ENCODE data around the gene RBBP5. TPM values are rescaled to one million over a fixed set of nuclear protein-coding genes. Genes with fewer than 3 reads are reported as not detected.

The RBBP5 gene
- total RNA-seq, 1 experiment from 2014 or later: 19.0 TPM

DNA sequence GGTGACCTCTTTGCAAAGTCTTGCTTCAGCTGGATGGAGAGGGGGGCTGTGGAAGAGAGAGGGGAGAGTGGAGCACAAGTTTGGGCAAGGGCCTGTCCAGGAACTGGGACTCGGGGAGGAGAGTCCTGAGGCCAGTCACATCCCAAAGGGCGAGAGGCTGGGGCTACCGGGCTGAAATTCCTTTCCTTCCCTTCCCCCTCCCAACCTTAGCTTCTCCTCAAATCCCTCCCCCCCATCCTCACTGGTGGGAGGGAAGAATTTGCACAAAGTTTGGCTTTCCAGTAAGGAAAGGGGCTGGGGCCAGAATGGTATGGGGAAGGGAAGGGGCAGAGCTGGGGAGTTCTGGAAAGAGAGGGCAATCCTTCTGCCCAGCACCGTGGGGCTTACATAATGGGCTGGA, 77.9 kb downstream of the RBBP5 start:
- no peaks in the 10 kb centered on the region for H3K36me3 ChIP-seq (ENCODE audit: control insufficient read depth, insufficient read depth, low read length)
- BruUV-seq (replicated peaks): no TSS peak
- POLR2A ChIA-PET: no interaction called here
- peaks cover 1% of the 10 kb centered on the region; the same call in 1 of the 2 replicates for H3K27me3 ChIP-seq (replicated peaks; ENCODE audit: control insufficient read depth, insufficient read depth, low read length)
- peaks cover 18% of the 10 kb centered on the region for H3K27me3 Mint-ChIP-seq (ENCODE audit: insufficient read depth, unreplicated experiment)
- no peak for DNase-seq
- H3K4me3 ChIP-seq (ENCODE audit: low read depth, low read length): no peak overlapping the region
- intact Hi-C loops (cut with micrococcal nuclease; ENCODE audit: unreplicated experiment): no loop called here
- H3K27ac Mint-ChIP-seq (ENCODE audit: unreplicated experiment): no peak overlapping the region
- peaks cover 7% of the 10 kb centered on the region for H3K4me1 Mint-ChIP-seq (ENCODE audit: low read depth, unreplicated experiment)
- no peak overlapping the region for H3K4me3 Mint-ChIP-seq (ENCODE audit: unreplicated experiment)
- H3K4me1 ChIP-seq: no peaks in the 10 kb centered on the region
- H3K9me3 Mint-ChIP-seq (ENCODE audit: unreplicated experiment): no peaks in the 10 kb centered on the region
- H3K36me3 Mint-ChIP-seq (ENCODE audit: insufficient read depth, unreplicated experiment): no peaks in the 10 kb centered on the region
- CTCF ChIA-PET: no interaction called here
- TF ChIP-seq, protein P1, sequence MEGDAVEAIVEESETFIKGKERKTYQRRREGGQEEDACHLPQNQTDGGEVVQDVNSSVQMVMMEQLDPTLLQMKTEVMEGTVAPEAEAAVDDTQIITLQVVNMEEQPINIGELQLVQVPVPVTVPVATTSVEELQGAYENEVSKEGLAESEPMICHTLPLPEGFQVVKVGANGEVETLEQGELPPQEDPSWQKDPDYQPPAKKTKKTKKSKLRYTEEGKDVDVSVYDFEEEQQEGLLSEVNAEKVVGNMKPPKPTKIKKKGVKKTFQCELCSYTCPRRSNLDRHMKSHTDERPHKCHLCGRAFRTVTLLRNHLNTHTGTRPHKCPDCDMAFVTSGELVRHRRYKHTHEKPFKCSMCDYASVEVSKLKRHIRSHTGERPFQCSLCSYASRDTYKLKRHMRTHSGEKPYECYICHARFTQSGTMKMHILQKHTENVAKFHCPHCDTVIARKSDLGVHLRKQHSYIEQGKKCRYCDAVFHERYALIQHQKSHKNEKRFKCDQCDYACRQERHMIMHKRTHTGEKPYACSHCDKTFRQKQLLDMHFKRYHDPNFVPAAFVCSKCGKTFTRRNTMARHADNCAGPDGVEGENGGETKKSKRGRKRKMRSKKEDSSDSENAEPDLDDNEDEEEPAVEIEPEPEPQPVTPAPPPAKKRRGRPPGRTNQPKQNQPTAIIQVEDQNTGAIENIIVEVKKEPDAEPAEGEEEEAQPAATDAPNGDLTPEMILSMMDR (IDR thresholded peaks at IDR 0.05; ENCODE audit: insufficient read depth in 1 of 2, low read depth in 1 of 2, low read length in 1 of 2, severe bottlenecking in 1 of 2, unreplicated experiment in 1 of 2): no peak
- no peaks in the 10 kb centered on the region for H3K9me3 ChIP-seq

DNA sequence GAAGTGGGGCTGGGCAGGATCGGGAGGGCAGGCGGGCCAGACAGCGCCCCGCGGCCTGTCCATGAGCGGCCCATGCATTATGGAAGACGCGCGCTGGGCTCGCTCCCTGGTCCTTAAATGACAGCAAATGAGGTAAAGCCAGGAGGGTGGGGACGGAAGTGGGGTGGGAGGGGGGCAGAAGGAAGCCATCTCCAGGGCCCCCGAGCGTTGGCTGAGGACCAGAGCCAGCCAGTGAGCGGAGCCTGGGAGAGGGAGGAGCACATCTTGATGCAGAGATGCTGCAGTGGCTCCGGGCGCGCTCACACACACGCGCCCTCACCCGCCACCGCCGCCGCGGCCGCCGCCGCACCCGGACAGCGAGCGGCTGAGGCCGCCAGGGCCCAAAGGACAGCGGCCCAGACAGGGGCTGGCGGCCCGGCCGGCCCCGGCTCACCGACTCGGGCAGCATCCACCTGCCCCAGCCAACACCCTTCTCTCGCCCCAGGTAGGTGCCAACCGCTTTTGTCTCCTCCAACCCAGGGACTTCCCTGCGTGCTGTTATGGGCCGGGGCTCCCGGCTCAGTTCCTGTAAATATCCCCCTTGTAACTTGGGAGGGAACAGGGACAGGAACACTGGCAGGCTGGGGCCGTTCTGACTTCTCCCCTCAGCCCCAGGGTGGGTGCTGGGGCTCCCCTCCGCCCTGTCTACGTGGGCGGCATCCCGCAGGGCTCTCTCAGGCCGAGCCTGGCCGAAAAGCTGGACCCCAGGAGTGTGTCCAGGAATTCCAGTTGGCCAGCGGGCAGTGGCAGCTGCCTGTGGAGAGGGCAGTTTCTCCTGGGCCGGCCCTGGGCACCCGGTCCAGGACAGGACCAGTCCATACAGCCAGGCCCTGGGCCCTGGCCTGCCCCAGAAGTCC, 78.6 kb downstream of the RBBP5 start, which contains the start of gene CNTN2:
CNTN2 (plus strand) TSS at position 302 of the 896 bp plus-strand sequence. CDS start 9,974 bp downstream, outside the sequence.
- CTCF ChIA-PET: no interaction called here
- H3K4me3 Mint-ChIP-seq (ENCODE audit: unreplicated experiment): no peak within 1 kb of the TSS

More for the DNA sequence above, 78.6 kb downstream of the RBBP5 start, which contains the start of gene CNTN2:
- Mint-ChIP-seq H3K4me1 (ENCODE audit: low read depth, unreplicated experiment) (peaks cover 7% of the 10 kb centered on the region), H3K9me3 (ENCODE audit: unreplicated experiment) (no peaks in the 10 kb centered on the region), H3K27me3 (ENCODE audit: insufficient read depth, unreplicated experiment) (peaks cover 18% of the 10 kb centered on the region), H3K36me3 (ENCODE audit: insufficient read depth, unreplicated experiment) (no peaks in the 10 kb centered on the region), H3K27ac (ENCODE audit: unreplicated experiment) (no peak within 1 kb of the TSS)
- no peak within 1 kb of the TSS for H3K4me3 ChIP-seq (ENCODE audit: low read depth, low read length)
- peaks cover 1% of the 10 kb centered on the region; the same call in 1 of the 2 replicates for H3K27me3 ChIP-seq (replicated peaks; ENCODE audit: control insufficient read depth, insufficient read depth, low read length)
- no TSS peak for BruUV-seq (replicated peaks)
- POLR2A ChIA-PET: no interaction called here
- TF ChIP-seq, protein P1 (IDR thresholded peaks at IDR 0.05; ENCODE audit: insufficient read depth in 1 of 2, low read depth in 1 of 2, low read length in 1 of 2, severe bottlenecking in 1 of 2, unreplicated experiment in 1 of 2): no peak
- intact Hi-C loops (cut with micrococcal nuclease; ENCODE audit: unreplicated experiment): no loop called here
- no peaks in the 10 kb centered on the region for H3K4me1 ChIP-seq
- no peak for DNase-seq
- H3K36me3 ChIP-seq (ENCODE audit: control insufficient read depth, insufficient read depth, low read length): no peaks in the 10 kb centered on the region
- H3K9me3 ChIP-seq: no peaks in the 10 kb centered on the region

All from Caco-2 (cell line).